ENCODE data around the gene PNMA8A. TPM values are rescaled to one million over a fixed set of nuclear protein-coding genes. Genes with fewer than 3 reads are reported as not detected.

The PNMA8A gene
- total RNA-seq, 1 experiment from 2014 or later: not detected

- Histone ChIP-seq H3K4me1 (replicated peaks; ENCODE audit: insufficient read depth) (no peaks in the 10 kb centered on the region), H3K9me2 (ENCODE audit: insufficient read depth) (no peaks in the 10 kb centered on the region), H3K27ac (no peak overlapping the region), H4K20me1 (ENCODE audit: insufficient read depth) (no peaks in the 10 kb centered on the region), H3K36me3 (ENCODE audit: low read depth) (no peaks in the 10 kb centered on the region), H3K79me2 (ENCODE audit: low read depth) (no peaks in the 10 kb centered on the region), H3K9me3 (ENCODE audit: insufficient read depth, low read depth) (no peaks in the 10 kb centered on the region), H3K4me2 (no peak overlapping the region), H3K4me3 (no peak overlapping the region), H3K27me3 (ENCODE audit: insufficient read depth, low read depth) (peaks cover 92% of the 10 kb centered on the region), H2AFZ (no peak overlapping the region), H3F3A (ENCODE audit: insufficient read depth, low read depth) (no peaks in the 10 kb centered on the region)
- BruUV-seq (replicated peaks): no TSS peak
- intact Hi-C loops (cut with micrococcal nuclease; ENCODE audit: unreplicated experiment): no loop called here
- no peak for DNase-seq
- ChIA-PET CTCF (no interaction called here), POLR2A (ENCODE audit: unreplicated experiment) (interaction anchor here (0.5 kb wide), 1 partner anchor 783 kb away, joined by 3 read pairs; no protein-coding TSS in a partner anchor)
- TF ChIP-seq EZH2 (IDR thresholded peaks at IDR 0.05; ENCODE audit: low read depth): no peak
- no peak for TF ChIP-seq CTCF (conservative IDR thresholded peaks at IDR 0.05)
These were observed 11.3 kb downstream of the PNMA8A start for GRCh38 chr19:46460055-46460454.

GRCh38 chr19:46456930-46457329 is 14.4 kb downstream of the PNMA8A start:
- no peak overlapping the region for H2AFZ ChIP-seq
- no peak overlapping the region for H3K4me2 ChIP-seq
- intact Hi-C loops (cut with micrococcal nuclease; ENCODE audit: unreplicated experiment): no loop called here
- H3K27ac ChIP-seq: no peak overlapping the region
- DNase-seq: no peak
- POLR2A ChIA-PET (ENCODE audit: unreplicated experiment): no interaction called here
- H3K4me3 ChIP-seq: no peak overlapping the region
- no peaks in the 10 kb centered on the region for H3K9me3 ChIP-seq (ENCODE audit: insufficient read depth, low read depth)
- H3F3A ChIP-seq (ENCODE audit: insufficient read depth, low read depth): no peaks in the 10 kb centered on the region
- CTCF ChIA-PET: no interaction called here
- TF ChIP-seq CTCF (conservative IDR thresholded peaks at IDR 0.05) (no peak), EZH2 (IDR thresholded peaks at IDR 0.05; ENCODE audit: low read depth) (no peak)
- no peaks in the 10 kb centered on the region for H3K36me3 ChIP-seq (ENCODE audit: low read depth)
- H3K27me3 ChIP-seq (ENCODE audit: insufficient read depth, low read depth): peaks cover 79% of the 10 kb centered on the region
- H3K4me1 ChIP-seq (replicated peaks; ENCODE audit: insufficient read depth): no peaks in the 10 kb centered on the region
- H3K9me2 ChIP-seq (ENCODE audit: insufficient read depth): no peaks in the 10 kb centered on the region
- H4K20me1 ChIP-seq (ENCODE audit: insufficient read depth): no peaks in the 10 kb centered on the region
- BruUV-seq (replicated peaks): no TSS peak
- H3K79me2 ChIP-seq (ENCODE audit: low read depth): no peaks in the 10 kb centered on the region

- H3K4me1 ChIP-seq (replicated peaks; ENCODE audit: insufficient read depth): no peaks in the 10 kb centered on the region
These were observed 17.1 kb downstream of the PNMA8A start for GRCh38 chr19:46454244-46454643.

More at GRCh38 chr19:46454244-46454643, 17.1 kb downstream of the PNMA8A start:
- POLR2A ChIA-PET (ENCODE audit: unreplicated experiment): no interaction called here
- DNase-seq: no peak
- no peak overlapping the region for H2AFZ ChIP-seq
- no peaks in the 10 kb centered on the region for H4K20me1 ChIP-seq (ENCODE audit: insufficient read depth)
- H3K4me2 ChIP-seq: no peak overlapping the region
- no peaks in the 10 kb centered on the region for H3K9me3 ChIP-seq (ENCODE audit: insufficient read depth, low read depth)
- no peaks in the 10 kb centered on the region for H3F3A ChIP-seq (ENCODE audit: insufficient read depth, low read depth)
- TF ChIP-seq CTCF (conservative IDR thresholded peaks at IDR 0.05): no peak
- no peak for TF ChIP-seq EZH2 (IDR thresholded peaks at IDR 0.05; ENCODE audit: low read depth)
- CTCF ChIA-PET: interaction anchor here (0.7 kb wide), 1 partner anchor 609 kb away, joined by 7 read pairs; no protein-coding TSS in a partner anchor
- no peaks in the 10 kb centered on the region for H3K36me3 ChIP-seq (ENCODE audit: low read depth)
- no TSS peak for BruUV-seq (replicated peaks)
- no peaks in the 10 kb centered on the region for H3K79me2 ChIP-seq (ENCODE audit: low read depth)
- no peak overlapping the region for H3K4me3 ChIP-seq
- H3K9me2 ChIP-seq (ENCODE audit: insufficient read depth): no peaks in the 10 kb centered on the region
- H3K27me3 ChIP-seq (ENCODE audit: insufficient read depth, low read depth): peaks cover 80% of the 10 kb centered on the region
- intact Hi-C loops (cut with micrococcal nuclease; ENCODE audit: unreplicated experiment): no loop called here
- H3K27ac ChIP-seq: no peak overlapping the region

Measured in PC-9 (cell line).